ENCODE measurements around the gene RGCC.
"Not testable (repeated sequence)": the region's sequence is repeated elsewhere in the genome, so short reads cannot be mapped to it uniquely, and the experiment has no call there.

RGCC gene

GRCh38 chr13:41492432-41493260, 35.3 kb downstream of the RGCC start:
- no peak for DNase-seq

- no peak for DNase-seq
Measured at GRCh38 chr13:41494202-41494601, 36.9 kb downstream of the RGCC start.

DNA sequence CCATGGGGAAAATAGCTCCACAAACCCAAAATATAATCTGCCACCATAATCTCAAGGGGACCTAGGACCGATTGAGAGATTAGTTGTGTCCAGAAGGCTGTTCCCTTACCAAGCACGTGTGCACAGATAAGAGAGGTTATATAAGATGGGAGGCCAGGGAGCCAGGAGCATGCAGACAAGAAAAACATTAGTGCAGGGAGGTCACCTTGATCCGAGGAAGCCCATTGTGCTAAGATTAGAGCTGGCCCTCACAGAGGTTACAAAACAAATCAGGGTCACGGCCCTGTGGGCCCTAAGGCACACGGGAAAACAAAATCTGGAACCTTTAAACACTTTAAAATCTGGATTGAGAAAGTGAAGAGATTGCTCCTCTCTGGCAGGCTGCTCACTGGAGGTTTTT, 37.7 kb downstream of the RGCC start:
- no peak for DNase-seq

- DNase-seq = no peak
Measured at GRCh38 chr13:41496420-41497234, 39.3 kb downstream of the RGCC start.

- no peak for DNase-seq
Measured at GRCh38 chr13:41497436-41497835, 40.1 kb downstream of the RGCC start.

GRCh38 chr13:41499452-41499851, 42.1 kb downstream of the RGCC start:
- DNase-seq = no peak

DNA sequence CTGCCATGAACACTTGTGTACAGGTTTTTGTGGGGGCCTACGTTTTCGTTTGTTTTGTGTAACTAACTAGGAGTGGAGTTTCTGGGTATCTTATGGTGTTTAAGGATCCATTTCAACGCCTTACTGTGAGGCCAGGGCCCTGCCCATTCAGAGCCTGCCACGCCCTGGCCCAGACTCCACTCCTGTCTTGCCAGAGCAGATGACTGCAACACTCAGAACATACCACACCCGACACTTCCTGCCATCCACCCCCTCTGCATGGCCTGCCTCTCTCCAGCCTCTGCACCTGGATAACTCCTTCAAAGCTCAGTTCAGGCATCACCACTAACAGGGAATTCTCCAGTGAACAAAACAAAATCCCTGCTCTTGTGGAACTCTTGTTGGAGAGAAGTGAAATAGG, 43.2 kb downstream of the RGCC start:
- no peak for DNase-seq

GRCh38 chr13:41501281-41501680, 43.9 kb downstream of the RGCC start:
- no peak for DNase-seq

GRCh38 chr13:41502031-41502430, 44.7 kb downstream of the RGCC start:
- no peak for DNase-seq

DNA sequence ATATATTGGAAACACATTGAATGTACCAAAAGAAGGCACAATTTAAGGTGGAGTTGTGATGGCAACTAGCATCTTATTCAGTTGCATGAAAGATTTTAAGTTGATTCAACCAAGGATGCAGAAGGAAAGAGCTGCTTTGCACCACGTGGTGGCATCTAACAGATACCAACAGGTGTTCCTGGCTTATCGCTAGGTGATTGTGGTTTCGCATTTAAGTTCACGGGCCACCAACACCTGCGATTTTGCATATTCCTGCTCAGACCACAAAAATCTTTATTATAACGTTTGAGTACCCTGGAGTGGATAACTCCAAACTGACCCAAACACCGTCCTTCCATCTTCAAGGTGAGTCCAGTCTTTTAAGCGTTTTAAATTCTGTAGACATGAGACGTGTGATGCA, 45.3 kb downstream of the RGCC start:
- no peak for DNase-seq

- no peak for DNase-seq
Measured at GRCh38 chr13:41503356-41503755, 46.0 kb downstream of the RGCC start.

DNA sequence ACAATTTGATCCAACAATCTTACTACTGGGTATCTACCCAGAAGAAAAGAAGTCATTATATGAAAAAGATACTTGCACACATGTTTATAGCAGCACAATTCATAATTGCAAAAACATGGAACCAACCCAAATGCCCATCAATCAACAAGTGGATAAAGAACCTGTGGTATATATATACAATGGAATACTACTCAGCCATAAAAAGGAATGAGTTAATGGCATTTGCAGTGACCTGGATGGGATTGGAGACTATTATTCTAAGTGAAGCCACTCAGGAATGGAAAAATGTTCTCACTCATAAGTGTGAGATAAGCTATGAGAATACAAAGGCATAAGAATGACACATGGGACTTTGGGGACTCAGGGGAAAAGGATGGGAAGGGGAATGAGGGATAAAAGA, 47.3 kb downstream of the RGCC start:
- not testable (repeated sequence) for DNase-seq

DNA sequence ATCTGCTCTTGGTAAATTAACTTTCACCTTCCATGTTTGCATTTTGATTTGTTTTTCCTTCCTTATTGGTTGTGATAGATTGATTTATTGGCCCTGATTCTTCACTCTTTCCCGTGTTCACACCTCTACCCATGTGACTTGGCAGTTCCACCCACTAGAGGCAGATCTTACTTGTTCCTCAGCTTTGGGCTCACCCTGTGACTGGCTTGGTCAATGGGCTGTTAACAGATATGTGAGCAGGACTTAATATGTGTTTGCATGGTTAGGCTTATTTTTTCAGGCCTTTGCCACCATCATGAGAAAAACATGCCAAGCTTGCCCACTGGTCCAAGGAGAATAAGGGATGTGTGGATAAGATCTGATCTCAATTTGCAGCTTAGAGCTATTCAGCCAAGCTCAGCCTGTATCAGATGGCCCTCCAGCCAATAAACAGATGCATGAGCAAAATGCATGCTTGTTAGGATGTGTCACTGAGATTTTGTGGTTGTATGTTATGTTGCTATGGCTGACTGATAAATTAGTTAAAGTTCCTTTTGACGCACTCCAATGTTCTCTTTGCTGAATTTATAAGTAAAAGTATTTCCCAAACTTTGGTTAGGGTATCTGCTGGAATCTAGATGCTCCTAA, 48.0 kb downstream of the RGCC start:
- DNase-seq = no peak

DNA sequence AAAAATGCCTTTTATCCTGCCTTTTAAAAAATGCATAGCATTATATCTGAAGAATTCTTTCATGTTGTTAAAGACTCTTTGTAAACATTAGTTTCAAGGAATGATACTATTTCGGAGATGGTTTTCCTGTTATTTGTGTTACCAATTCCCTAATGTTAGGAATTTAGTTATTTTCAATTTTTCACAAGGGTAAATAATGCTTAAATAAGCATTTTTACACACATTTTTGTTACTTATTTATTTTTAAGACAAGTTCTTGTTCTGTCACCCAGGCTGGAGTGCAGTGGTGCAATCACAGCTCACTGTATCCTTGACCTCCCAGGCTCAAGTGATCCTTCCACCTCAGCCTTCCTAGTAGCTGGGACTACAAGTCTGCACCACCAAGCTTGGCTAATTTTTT, 49.0 kb downstream of the RGCC start:
- no peak for DNase-seq

DNA sequence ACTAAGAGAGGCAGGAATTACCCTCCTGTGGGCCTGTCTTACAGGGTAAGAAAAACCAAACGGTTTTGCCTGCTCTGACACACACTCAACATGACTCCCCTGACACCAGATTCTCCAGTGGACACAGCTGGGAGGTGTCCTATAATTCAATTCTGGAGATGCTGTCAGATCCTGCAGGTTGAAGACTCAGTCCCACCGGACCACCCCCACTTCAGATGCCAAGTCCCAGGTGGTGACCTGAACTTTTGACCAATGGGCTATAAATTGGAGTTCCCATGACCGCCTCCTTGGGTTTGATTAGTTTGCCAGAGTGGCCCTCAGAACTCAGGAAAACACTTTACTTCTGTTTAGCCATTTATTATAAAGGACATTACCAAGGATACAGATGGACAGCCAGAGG, 52.6 kb downstream of the RGCC start:
- no peak for DNase-seq

DNA sequence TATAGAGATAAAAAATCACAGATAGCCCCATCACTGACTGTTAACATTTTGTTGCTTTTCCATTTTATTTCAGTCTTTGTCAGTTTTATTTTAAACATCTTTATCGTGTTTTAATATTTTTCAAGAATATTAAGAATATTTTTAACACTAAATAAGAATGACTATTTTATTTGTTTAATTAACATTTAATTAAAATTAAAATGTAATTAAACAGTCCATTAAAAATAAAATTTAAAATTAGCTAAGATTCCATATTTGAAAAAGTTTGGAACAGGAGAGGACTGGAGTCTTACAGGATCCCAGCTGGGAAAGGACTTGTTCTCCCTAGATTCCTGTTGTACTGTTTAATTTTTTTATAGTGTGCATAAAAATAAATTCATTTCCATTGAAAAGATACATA, 54.5 kb downstream of the RGCC start:
- DNase-seq = no peak

DNA sequence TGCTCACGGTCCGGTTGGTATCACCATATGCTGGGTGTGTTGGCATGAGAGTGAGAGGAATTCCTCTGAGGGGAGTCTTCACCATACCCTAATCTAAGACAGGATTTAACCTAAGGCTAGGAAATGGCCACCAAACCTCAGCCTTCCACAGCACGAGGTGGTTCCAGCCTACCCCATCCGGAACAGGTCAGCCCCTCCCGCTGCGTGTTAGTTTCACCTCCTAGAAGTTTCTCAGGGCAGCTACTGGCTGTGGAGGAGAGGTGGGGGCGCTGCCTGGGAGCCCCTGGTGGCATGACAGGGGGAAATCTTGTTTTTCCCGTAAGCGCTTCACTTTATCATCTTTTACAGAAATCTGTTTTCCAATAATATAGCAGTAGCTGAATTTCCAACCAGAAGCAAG, 55.1 kb downstream of the RGCC start:
- no peak for DNase-seq

DNA sequence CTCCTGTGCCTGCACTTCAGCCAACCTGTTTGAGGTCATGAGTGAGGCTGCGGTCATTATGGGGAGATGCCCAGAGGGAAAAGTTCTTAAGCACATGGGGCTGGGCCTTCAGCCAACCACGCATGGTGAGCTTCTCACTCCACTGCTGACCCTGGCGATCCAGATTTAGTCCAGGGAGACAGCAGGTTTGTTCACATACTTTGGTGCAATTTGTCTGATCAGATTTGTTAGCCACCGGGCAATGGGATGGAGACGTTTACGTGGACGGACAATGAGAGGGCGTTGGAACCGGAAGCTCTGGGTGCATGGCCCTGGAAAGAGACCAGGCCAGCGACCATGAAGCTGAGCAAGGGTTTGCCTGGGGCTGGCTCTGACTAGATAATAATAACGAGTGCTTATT, 56.2 kb downstream of the RGCC start:
- no peak for DNase-seq

DNA sequence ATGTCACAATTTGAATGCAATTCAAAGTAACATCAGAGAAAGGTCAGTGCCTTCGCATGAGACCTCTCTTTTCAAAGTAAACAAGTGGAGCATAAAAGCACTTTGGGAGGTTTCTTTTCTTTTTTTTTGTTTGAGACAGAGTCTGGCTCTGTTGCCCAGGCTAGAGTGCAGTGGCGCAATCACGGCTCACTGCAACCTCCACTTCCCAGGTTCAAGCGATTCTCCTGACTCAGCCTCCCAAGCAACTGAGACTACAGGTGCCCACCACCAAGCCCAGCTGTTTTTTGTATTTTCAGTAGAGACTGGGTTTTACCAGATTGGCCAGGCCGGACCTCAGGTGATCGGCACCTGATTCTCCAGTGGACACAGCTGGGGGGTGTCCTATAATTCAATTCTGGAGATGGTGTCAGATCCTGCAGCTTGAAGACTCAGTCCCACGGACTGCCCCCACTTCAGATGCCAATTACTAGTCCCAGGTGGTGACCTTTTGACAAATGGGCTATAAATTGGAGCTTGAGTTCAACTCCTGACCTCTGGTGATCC, 57.6 kb downstream of the RGCC start:
- DNase-seq = no peak

DNA sequence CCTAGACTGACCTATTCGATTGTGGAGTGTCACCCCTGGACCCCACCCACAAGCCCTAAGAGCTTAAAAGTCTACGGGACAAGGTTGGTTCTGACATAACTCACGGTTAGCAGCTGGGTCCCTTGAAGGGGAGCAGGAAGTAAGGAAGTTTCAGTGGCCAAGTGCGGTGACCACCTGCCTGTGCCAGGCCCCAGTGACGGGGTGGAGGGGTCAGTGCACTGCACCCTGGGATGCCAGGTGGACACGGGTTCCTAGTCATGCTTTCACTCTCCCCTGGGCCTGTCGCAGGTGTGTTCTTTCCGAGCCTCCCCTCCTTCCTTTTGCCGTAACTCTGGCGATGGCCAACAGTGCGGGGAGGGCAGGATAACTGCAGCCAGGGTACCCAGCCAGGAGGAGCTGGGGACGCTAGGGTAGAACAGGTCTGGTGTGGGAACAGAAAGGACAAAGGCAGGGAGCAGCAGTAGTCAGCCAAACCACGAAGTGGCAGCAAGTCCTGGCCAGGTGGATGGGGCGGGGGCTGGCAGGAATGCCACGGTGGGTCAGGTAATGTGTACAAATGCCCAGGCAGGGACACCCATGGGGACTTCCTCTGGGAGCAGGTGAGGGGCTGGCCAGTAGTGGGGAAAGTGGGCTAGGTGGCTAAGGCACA, 58.3 kb downstream of the RGCC start:
- DNase-seq = no peak

DNA sequence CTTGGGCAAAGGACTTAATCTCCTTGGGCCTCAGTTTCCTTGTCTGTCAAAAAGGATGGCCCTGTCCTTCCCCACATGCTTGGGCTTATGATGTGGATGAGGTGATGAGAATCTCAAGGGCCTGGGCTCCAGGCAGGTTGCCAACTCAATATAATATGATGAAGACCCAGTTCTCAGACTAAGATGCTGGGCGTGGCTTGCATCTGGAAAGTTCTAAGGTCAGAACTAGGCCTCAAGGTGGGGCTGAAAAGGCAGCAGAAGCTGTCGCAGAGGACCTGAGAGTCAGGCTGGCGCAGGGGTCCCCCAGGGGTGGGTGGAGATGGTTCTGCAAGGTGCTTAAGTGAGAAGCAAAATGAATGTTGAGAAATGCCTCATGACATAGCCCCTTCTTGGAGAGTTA, 58.8 kb downstream of the RGCC start:
- DNase-seq = no peak

DNA sequence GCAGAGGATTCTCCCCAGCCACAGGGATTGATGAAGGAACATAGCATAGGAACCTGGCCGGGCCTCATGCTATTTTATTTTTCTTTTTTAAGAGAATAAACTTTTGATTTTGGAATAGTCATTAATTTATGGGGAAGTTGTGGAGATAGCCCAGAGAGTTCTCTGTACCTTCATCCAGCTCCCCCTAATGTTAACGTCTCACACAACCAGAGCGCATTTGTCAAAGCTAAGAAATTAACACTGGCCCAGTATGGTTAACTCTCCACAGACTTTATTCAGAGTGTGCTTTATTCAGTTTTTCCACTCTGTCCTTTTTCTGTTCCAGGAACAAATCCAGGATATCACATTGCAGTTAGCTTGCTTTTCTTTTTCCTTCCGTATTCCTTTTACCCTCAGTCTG, 59.4 kb downstream of the RGCC start:
- DNase-seq = no peak

DNA sequence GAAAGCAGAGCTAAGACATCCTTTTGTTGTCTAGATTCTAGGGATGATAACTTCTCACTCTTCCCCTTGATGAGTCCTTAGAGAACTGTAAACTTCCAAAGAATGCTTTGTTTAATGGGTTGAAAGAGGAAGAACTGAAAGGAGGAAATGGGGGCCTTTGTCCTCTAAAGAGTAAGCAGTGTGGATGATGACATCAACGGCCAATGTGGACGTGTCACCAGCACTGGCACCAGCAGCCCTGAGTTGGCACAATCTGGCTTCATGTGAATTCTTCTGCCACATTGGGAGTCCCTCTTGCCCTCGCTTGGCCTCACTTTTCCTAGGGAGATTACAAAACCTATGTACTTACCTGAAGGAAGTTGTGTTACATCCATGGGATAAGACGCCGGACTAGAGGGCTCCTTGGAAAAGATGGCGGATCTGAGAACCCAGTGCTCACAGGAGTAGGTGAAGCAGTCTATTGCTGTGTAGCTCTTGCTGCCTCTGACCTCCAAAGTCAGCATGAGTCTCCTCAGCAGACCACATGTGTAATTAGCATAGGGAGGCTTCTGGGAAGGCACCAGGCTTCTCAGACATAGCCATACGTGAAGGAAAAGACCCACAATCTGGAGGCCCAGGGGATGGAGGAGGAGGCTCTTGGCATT, 62.8 kb downstream of the RGCC start:
- no peak for DNase-seq

Data from NCI-H1105 treated with DMSO at 0.1 percent for 48 hours (cell line).